ENCODE results near the gene ATP1A4. TPM values are rescaled to one million over a fixed set of nuclear protein-coding genes. Genes with fewer than 3 reads are reported as not detected.
A peak's percentile ranks its signal among the peaks of the same experiment; 100 is the strongest.

Gene ATP1A4
- polyA plus RNA-seq, 3 donors = 1.00 to 16.0 TPM; not detected in 1

DNA sequence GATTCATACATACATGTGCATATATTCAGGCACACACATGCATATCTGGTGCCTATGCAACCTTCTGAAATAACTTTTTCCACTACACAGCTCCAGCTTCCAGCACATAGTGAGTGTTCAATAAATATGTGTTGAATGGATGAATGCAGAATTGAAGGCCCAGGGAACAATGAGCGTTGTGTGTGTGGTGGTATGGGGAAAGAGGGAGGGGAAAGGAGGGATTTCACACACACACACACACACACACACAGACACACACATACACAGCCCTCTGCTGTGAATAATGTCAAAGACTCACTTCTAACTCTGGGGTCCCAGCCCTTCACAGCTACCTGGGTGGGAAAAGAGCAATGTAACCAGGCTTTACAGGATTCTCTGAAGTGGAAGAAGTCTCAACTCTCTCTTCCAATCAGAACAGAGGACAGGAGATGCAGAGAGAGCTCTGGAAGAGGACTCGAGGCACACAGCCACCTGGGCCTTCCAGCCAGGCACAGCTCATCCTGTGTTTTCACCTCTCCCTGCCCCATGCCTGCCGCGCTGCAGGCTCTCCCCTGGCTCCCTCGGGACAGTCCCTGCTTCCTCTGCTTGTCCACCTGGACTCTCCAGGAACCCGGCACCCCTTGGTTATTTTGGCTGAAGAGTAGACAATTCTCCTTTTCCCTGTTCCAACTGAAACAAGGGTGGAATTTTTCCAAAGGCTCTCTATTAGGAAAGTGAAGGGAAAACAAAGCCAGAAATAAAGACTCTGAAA lies 47.6 kb upstream of the ATP1A4 start:
- H3K9me3 Mint-ChIP-seq = peaks cover 0 to 3% (median 0%) of the 10 kb centered on the region in 7 donors
- no peak for DNase-seq

DNA sequence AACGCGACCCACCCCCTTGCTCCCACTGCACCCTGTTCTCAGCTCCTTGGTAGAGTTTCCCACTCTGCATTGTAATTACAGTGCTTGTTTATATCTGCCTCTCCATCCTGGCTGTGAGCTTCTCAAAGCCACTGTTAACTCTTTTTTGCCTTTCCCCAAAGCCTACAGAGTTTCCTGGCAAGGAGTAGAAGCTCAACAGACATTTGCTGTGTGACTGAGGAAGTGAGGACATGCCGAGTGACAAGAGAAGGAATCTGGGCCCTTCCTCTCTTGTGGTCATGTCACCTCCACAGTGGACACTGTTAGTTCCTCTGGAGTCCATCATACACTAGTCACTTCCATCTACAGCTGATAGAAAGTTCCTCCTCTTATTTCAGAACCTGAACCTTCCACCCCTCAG lies 46.9 kb upstream of the ATP1A4 start:
- peaks cover 0 to 3% (median 0%) of the 10 kb centered on the region in 7 donors for H3K9me3 Mint-ChIP-seq
- no peaks in the 10 kb centered on the region for H3K27me3 ChIP-seq (ENCODE audit: control insufficient read depth in 2 of 2, insufficient read depth in 2 of 2, low read length in 2 of 2)
- H4K20me1 ChIP-seq (ENCODE audit: insufficient read depth, low read length) = no peaks in the 10 kb centered on the region
- peak; percentile 72 to 83 (median 75) for DNase-seq
- H3K36me3 Mint-ChIP-seq = no peaks in the 10 kb centered on the region
- no peaks in the 10 kb centered on the region for H3K79me2 ChIP-seq (ENCODE audit: insufficient read depth, low read length)
- peak overlapping the region; percentile 32 for H2AFZ ChIP-seq (ENCODE audit: insufficient read depth, low read depth, low read length, poor library complexity, severe bottlenecking)
- peak overlapping the region; percentile 82 to 95 (median 90) for H3K27ac Mint-ChIP-seq
- intact Hi-C loops (cut with micrococcal nuclease) = loop anchor here (5.0 to 10.0 kb wide), 5 partner anchors 90 to 188 kb away; partner anchors contain the start of genes CASQ1 (in 1 of the 2) and PEX19 (in 1 of the 2)
- peaks cover 54 to 66% of the 10 kb centered on the region in 2 donors for H3K4me1 ChIP-seq (ENCODE audit: control insufficient read depth in 1 of 2, insufficient read depth in 2 of 2, low read length in 2 of 2)
- no peak overlapping the region for H3K9ac ChIP-seq (ENCODE audit: insufficient read depth, low read length, poor library complexity, severe bottlenecking)
- H3K4me2 ChIP-seq (replicated peaks; ENCODE audit: extremely low read depth, low read length, poor library complexity, severe bottlenecking) = peak overlapping the region; percentile 37
- H3K4me3 ChIP-seq (replicated peaks in 1 of 3; ENCODE audit: low read depth in 2 of 3, low read length in 3 of 3) = peak overlapping the region in 1 of 3 experiments; percentile 23
- H3K27me3 Mint-ChIP-seq (ENCODE audit: low read depth in 3 of 3) = peaks cover 0 to 7% (median 4%) of the 10 kb centered on the region in 3 donors
- no peaks in the 10 kb centered on the region for H3K9me3 ChIP-seq (replicated peaks in 1 of 2; ENCODE audit: control insufficient read depth in 1 of 2, insufficient read depth in 1 of 2, low read length in 2 of 2)
- H3K4me1 Mint-ChIP-seq = peaks cover 55% of the 10 kb centered on the region
- no peaks in the 10 kb centered on the region for H3K36me3 ChIP-seq (replicated peaks in 1 of 2; ENCODE audit: control insufficient read depth in 1 of 2, insufficient read depth in 2 of 2, low read length in 2 of 2)
- H3K27ac ChIP-seq (ENCODE audit: low read depth in 1 of 2, low read length in 2 of 2) = peak overlapping the region; percentile 52 to 66
- H3K4me3 Mint-ChIP-seq = peak overlapping the region in 1 of 2 donors; percentile 62
- TF ChIP-seq, protein P1, sequence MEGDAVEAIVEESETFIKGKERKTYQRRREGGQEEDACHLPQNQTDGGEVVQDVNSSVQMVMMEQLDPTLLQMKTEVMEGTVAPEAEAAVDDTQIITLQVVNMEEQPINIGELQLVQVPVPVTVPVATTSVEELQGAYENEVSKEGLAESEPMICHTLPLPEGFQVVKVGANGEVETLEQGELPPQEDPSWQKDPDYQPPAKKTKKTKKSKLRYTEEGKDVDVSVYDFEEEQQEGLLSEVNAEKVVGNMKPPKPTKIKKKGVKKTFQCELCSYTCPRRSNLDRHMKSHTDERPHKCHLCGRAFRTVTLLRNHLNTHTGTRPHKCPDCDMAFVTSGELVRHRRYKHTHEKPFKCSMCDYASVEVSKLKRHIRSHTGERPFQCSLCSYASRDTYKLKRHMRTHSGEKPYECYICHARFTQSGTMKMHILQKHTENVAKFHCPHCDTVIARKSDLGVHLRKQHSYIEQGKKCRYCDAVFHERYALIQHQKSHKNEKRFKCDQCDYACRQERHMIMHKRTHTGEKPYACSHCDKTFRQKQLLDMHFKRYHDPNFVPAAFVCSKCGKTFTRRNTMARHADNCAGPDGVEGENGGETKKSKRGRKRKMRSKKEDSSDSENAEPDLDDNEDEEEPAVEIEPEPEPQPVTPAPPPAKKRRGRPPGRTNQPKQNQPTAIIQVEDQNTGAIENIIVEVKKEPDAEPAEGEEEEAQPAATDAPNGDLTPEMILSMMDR (IDR thresholded peaks at IDR 0.05) = no peak
- no CpG with 5 or more reads among the region's 3 CpGs for WGBS (ENCODE audit: insufficient coverage)

More for the DNA sequence above, 47.6 kb upstream of the ATP1A4 start:
- Histone ChIP-seq H3K36me3 (replicated peaks in 1 of 2; ENCODE audit: control insufficient read depth in 1 of 2, insufficient read depth in 2 of 2, low read length in 2 of 2) (no peaks in the 10 kb centered on the region), H3K9ac (ENCODE audit: insufficient read depth, low read length, poor library complexity, severe bottlenecking) (no peak overlapping the region), H4K20me1 (ENCODE audit: insufficient read depth, low read length) (no peaks in the 10 kb centered on the region), H3K9me3 (replicated peaks in 1 of 2; ENCODE audit: control insufficient read depth in 1 of 2, insufficient read depth in 1 of 2, low read length in 2 of 2) (no peaks in the 10 kb centered on the region), H3K4me1 (ENCODE audit: control insufficient read depth in 1 of 2, insufficient read depth in 2 of 2, low read length in 2 of 2) (peaks cover 59 to 68% of the 10 kb centered on the region in 2 donors), H3K4me3 (replicated peaks in 1 of 3; ENCODE audit: low read depth in 2 of 3, low read length in 3 of 3) (peak overlapping the region in 1 of 3 experiments; percentile 33), H3K79me2 (ENCODE audit: insufficient read depth, low read length) (no peaks in the 10 kb centered on the region), H2AFZ (ENCODE audit: insufficient read depth, low read depth, low read length, poor library complexity, severe bottlenecking) (peak overlapping the region; percentile 31), H3K27me3 (ENCODE audit: control insufficient read depth in 2 of 2, insufficient read depth in 2 of 2, low read length in 2 of 2) (no peaks in the 10 kb centered on the region), H3K4me2 (replicated peaks; ENCODE audit: extremely low read depth, low read length, poor library complexity, severe bottlenecking) (peak overlapping the region; percentile 37), H3K27ac (ENCODE audit: low read depth in 1 of 2, low read length in 2 of 2) (peak overlapping the region; percentile 52 to 66)
- H3K27me3 Mint-ChIP-seq (ENCODE audit: low read depth in 3 of 3) = peaks cover 0 to 6% (median 4%) of the 10 kb centered on the region in 3 donors
- H3K36me3 Mint-ChIP-seq = no peaks in the 10 kb centered on the region
- H3K4me1 Mint-ChIP-seq = peaks cover 56% of the 10 kb centered on the region
- H3K4me3 Mint-ChIP-seq = no peak overlapping the region
- whole genome bisulfite sequencing (ENCODE audit: insufficient coverage) = 72% methylated on average over 3 of the region's 6 CpGs
- intact Hi-C loops (cut with micrococcal nuclease) = loop anchor here (5.0 to 10.0 kb wide), 5 partner anchors 91 to 188 kb away; partner anchors contain the start of genes CASQ1 (in 1 of the 2) and PEX19 (in 1 of the 2)
- peak overlapping the region; percentile 82 to 95 (median 90) for H3K27ac Mint-ChIP-seq
- TF ChIP-seq, protein P1 (IDR thresholded peaks at IDR 0.05) = no peak
